AG09319 (cell line): ENCODE results near the gene GOLT1B.

Source experiments
- DNase-seq: peaks from one replicate; pipeline ENCODE4 v3.0.0-alpha.2; 2010; ENCODE audit warnings: low read depth; ENCODE audit errors: extremely low read depth
- CTCF ChIP-seq: IDR thresholded peaks from 2 replicates; pipeline ENCODE4 v1.5.1; 2011; ENCODE audit warnings: low read depth, mild to moderate bottlenecking, inconsistent platforms, low read length, moderate library complexity

Gene GOLT1B

DNA sequence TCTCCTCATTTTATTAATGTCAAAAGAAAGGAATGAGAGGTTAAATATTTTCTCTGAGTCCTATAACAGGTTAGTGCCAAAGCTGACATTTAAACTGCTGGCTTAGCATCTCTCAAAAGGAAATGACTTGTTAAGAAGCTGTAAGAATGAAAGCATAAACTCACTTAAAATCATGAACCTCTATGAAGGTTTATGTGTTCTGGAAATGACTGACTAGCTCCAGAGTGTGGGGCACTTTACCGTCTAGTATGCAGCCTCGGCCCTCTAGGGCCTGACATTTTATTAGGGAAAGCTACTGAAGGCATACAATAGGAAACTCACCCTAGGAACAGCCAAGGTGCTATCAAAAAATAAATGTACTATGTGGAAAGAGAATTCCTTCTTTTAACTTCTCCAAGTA, 59.6 kb downstream of the GOLT1B start:
- TF ChIP-seq CTCF, result no peak
- no peak for DNase-seq

- no peak for DNase-seq
- no peak for TF ChIP-seq CTCF
These were observed 61.3 kb downstream of the GOLT1B start for GRCh38 chr12:21562859-21563258.

DNA sequence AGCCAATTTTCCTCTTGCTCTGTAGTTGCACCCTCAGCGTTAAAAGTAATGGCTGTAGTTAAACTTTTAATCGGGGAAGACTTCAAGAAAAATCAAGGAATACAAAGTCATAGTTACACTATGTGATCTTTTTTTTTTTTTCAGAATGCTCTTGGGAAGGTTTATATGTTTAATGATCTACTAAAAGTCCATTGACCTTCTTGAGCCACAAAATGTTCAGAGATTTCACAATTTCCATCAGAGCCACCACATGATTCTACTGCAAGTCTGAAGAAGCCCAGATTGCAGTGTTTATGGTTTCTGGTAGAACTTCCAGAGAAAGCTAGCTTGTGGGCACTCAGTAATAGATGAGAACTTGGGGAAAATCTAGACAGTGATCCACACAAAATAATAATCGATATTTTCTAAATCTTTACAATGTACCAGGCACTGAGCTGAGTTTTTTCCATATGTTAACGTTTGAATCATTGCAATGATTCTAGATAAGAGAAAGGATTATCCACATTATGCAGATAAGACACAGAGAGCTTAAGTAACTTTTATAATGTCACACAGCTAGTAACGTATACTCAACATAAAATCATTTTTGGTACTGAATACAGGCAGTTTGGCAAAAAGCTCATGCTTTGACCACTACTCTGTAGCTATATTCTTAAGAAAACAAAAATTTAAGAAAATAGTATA, 64.8 kb downstream of the GOLT1B start:
- no peak for TF ChIP-seq CTCF
- DNase-seq, result no peak

DNA sequence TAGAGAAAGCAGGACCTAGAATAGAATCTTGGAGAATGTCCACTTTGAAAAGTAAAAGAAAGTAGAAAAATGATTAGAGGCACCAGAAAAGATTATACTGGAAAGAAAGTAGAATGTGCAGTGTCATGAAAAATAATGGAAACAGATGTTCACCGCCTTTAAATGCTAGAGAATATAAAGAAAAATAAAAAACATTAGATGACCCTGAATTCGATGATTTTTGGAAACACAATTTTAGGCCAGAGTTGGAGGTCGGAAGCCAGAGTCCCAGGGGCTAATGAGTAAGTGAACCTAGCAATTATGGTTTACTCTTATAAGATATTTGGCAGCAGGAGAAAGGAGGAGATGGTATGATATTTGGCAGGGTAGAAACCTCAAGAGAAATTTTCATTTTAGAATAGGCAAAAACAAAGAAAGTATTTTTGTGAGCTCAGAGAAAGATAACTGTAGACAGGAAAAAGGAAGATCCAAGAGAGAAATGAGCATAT, 65.4 kb downstream of the GOLT1B start:
- no peak for TF ChIP-seq CTCF
- no peak for DNase-seq
